Mucosa of descending colon (tissue), 3 donors: ENCODE measurements around the gene SLC27A6. TPM values are rescaled to one million over a fixed set of nuclear protein-coding genes. Genes with fewer than 3 reads are reported as not detected.
"Not testable (repeated sequence)": the region's sequence is repeated elsewhere in the genome, so short reads cannot be mapped to it uniquely, and the experiment has no call there.

Source experiments
- ATAC-seq: fragments of 200-7000 bp; cut with Tn5 transposase; one replicate; pipeline ENCODE4 v1.9.1; 2020; ENCODE audit warnings: mild to moderate bottlenecking, moderate library complexity
- DNase-seq, 3 donors: peaks; one replicate each; pipeline ENCODE4 v3.0.0-alpha.2; 2020
- H3K36me3 ChIP-seq: fragments of 200-600 bp; one replicate; pipeline ENCODE4 v1.8.0; 2021; ENCODE audit warnings: low read depth, mild to moderate bottlenecking
- H3K4me1 ChIP-seq: fragments of 200-600 bp; one replicate; pipeline ENCODE4 v1.8.0; 2021; ENCODE audit warnings: low read depth, mild to moderate bottlenecking
- H3K4me3 ChIP-seq: fragments of 200-600 bp; one replicate; pipeline ENCODE4 v1.8.0; 2021; ENCODE audit warnings: mild to moderate bottlenecking
- H3K9me3 ChIP-seq: fragments of 200-600 bp; one replicate; pipeline ENCODE4 v1.8.0; 2021; ENCODE audit warnings: mild to moderate bottlenecking
- intact Hi-C, 2 donors: fragments of 100-400 bp; cut with DNase I in 1 of 2; cut with micrococcal nuclease in 1 of 2; formaldehyde crosslinking; loops; one replicate each; pipeline versions ENCODE4 v1.11.0 to v1.11.1; 2022; cut with DNase I, micrococcal nuclease
- total RNA-seq, 3 donors: library from RNA; stranded (reverse); fragmentation: NEBNext Ultra II Directional in 2 of 3; extraction: Animal tissue kit (Norgen Biotek cat#: 25700) in 2 of 3; gene quantifications; one replicate each; pipeline versions ENCODE4 v1.2.1 to v1.2.4, GENCODE V29; 2021 to 2023
- TF ChIP-seq, protein P1 (sequence below): fragments of 200-600 bp; IDR thresholded peaks from one replicate; pipeline ENCODE4 v1.8.0; 2022; ENCODE audit warnings: antibody characterized with exemption, mild to moderate bottlenecking
- donor health status: DM: no; HTN: no; CAD: no; lungs with moderate emphysema.
- donor health status: DM: no; HTN: no; CAD: no.
- donor health status: DM: no; HTN: yes; CAD: no.

The SLC27A6 gene
- total RNA-seq, 3 donors from 2014 or later: 0.14 to 0.85 (median 0.41) TPM

- no peak overlapping the region for H3K4me3 ChIP-seq
- no peaks in the 10 kb centered on the region for H3K36me3 ChIP-seq
- intact Hi-C loops: no loop called here
- DNase-seq: no peak
- TF ChIP-seq, protein P1, sequence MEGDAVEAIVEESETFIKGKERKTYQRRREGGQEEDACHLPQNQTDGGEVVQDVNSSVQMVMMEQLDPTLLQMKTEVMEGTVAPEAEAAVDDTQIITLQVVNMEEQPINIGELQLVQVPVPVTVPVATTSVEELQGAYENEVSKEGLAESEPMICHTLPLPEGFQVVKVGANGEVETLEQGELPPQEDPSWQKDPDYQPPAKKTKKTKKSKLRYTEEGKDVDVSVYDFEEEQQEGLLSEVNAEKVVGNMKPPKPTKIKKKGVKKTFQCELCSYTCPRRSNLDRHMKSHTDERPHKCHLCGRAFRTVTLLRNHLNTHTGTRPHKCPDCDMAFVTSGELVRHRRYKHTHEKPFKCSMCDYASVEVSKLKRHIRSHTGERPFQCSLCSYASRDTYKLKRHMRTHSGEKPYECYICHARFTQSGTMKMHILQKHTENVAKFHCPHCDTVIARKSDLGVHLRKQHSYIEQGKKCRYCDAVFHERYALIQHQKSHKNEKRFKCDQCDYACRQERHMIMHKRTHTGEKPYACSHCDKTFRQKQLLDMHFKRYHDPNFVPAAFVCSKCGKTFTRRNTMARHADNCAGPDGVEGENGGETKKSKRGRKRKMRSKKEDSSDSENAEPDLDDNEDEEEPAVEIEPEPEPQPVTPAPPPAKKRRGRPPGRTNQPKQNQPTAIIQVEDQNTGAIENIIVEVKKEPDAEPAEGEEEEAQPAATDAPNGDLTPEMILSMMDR: no peak
- no peaks in the 10 kb centered on the region for H3K9me3 ChIP-seq
- no peaks in the 10 kb centered on the region for H3K4me1 ChIP-seq
- ATAC-seq: no peak
These were observed 62.0 kb downstream of the SLC27A6 start for GRCh38 chr5:129027260-129027659.

GRCh38 chr5:129031886-129032683 lies 66.8 kb downstream of the SLC27A6 start:
- Histone ChIP-seq H3K4me3 (no peak overlapping the region), H3K36me3 (no peaks in the 10 kb centered on the region), H3K9me3 (no peaks in the 10 kb centered on the region), H3K4me1 (no peaks in the 10 kb centered on the region)
- ATAC-seq: no peak
- intact Hi-C loops: no loop called here
- no peak for DNase-seq
- TF ChIP-seq, protein P1: no peak

GRCh38 chr5:129036257-129036656 lies 71.0 kb downstream of the SLC27A6 start:
- H3K4me1 ChIP-seq, intact Hi-C loops, DNase-seq, H3K9me3 ChIP-seq, H3K4me3 ChIP-seq, ATAC-seq, H3K36me3 ChIP-seq: not testable (repeated sequence)

- Histone ChIP-seq H3K4me3 (no peak overlapping the region), H3K4me1 (no peaks in the 10 kb centered on the region), H3K9me3 (no peaks in the 10 kb centered on the region), H3K36me3 (no peaks in the 10 kb centered on the region)
- TF ChIP-seq, protein P1: no peak
- intact Hi-C loops: no loop called here
- ATAC-seq (no peak), DNase-seq (no peak)
These were observed 76.1 kb downstream of the SLC27A6 start for GRCh38 chr5:129041196-129041881.

GRCh38 chr5:129042306-129042705 lies 77.0 kb downstream of the SLC27A6 start:
- DNase-seq: no peak
- Histone ChIP-seq H3K9me3 (no peaks in the 10 kb centered on the region), H3K4me3 (no peak overlapping the region), H3K36me3 (no peaks in the 10 kb centered on the region), H3K4me1 (no peaks in the 10 kb centered on the region)
- intact Hi-C loops: no loop called here
- ATAC-seq: no peak
- TF ChIP-seq, protein P1: no peak

DNA sequence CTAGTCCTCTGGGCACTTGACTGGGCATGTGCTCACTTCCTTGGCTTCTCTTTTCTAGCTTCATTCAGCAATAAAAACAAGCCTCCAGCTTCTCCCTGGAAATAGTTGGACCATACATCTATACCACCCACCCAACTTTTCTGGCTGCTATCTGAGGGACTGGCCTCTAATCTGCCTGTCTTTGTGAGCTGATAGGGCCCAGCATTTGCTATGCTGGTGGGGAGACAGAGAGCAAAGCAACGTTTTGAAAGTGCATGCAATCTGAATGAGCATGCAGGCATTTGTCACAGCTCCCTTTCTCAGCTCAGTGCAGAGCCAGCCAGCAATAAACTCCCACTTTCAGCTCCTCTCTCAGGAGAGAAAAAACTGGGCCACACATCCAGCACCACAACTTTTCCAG lies 78.6 kb downstream of the SLC27A6 start:
- intact Hi-C loops: no loop called here
- H3K9me3 ChIP-seq: no peaks in the 10 kb centered on the region
- H3K4me3 ChIP-seq: no peak overlapping the region
- TF ChIP-seq, protein P1: no peak
- no peak for ATAC-seq
- no peaks in the 10 kb centered on the region for H3K36me3 ChIP-seq
- H3K4me1 ChIP-seq: no peaks in the 10 kb centered on the region
- DNase-seq: no peak
